ENCODE data around the gene PREPL. TPM values are rescaled to one million over a fixed set of nuclear protein-coding genes. Genes with fewer than 3 reads are reported as not detected.

PREPL gene
- total and polyA plus RNA-seq, 2 experiments from 2014 or later, result 31.0 to 52.9 TPM

GRCh38 chr2:44275927-44276303 is 85.4 kb downstream of the PREPL start:
- peak in 1 of 2 donors; percentile 13 for DNase-seq (ENCODE audit: low read depth in 1 of 2, low spot score in 1 of 2)
- H3K4me1 ChIP-seq (ENCODE audit: low read depth), result no peaks in the 10 kb centered on the region

GRCh38 chr2:44273596-44273995 is 87.7 kb downstream of the PREPL start:
- H3K27ac ChIP-seq, result no peak overlapping the region
- no peak for TF ChIP-seq CTCF (IDR thresholded peaks at IDR 0.05; ENCODE audit: low read depth, low read length)
- no peak overlapping the region for H3K4me3 ChIP-seq
- no peaks in the 10 kb centered on the region for H3K36me3 ChIP-seq
- no peaks in the 10 kb centered on the region for H3K27me3 ChIP-seq
- DNase-seq (ENCODE audit: low read depth in 1 of 2, low spot score in 1 of 2), result peak in 1 of 2 donors; percentile 57
- H3K4me1 ChIP-seq (ENCODE audit: low read depth), result no peaks in the 10 kb centered on the region
- no peaks in the 10 kb centered on the region for H3K9me3 ChIP-seq (ENCODE audit: low read depth)

More at GRCh38 chr2:44275927-44276303, 85.4 kb downstream of the PREPL start:
- no peak overlapping the region for H3K4me3 ChIP-seq
- TF ChIP-seq CTCF (IDR thresholded peaks at IDR 0.05; ENCODE audit: low read depth, low read length), result no peak
- H3K27ac ChIP-seq, result no peak overlapping the region
- no peaks in the 10 kb centered on the region for H3K36me3 ChIP-seq
- H3K27me3 ChIP-seq, result no peaks in the 10 kb centered on the region
- no peaks in the 10 kb centered on the region for H3K9me3 ChIP-seq (ENCODE audit: low read depth)

- Histone ChIP-seq H3K4me3 (no peak overlapping the region), H3K36me3 (no peaks in the 10 kb centered on the region), H3K27ac (no peak overlapping the region), H3K27me3 (no peaks in the 10 kb centered on the region), H3K9me3 (ENCODE audit: low read depth) (no peaks in the 10 kb centered on the region), H3K4me1 (ENCODE audit: low read depth) (no peaks in the 10 kb centered on the region)
- TF ChIP-seq CTCF (IDR thresholded peaks at IDR 0.05; ENCODE audit: low read depth, low read length), result no peak
- no peak for DNase-seq (ENCODE audit: low read depth in 1 of 2, low spot score in 1 of 2)
These were observed 88.2 kb downstream of the PREPL start for GRCh38 chr2:44273076-44273475.

GRCh38 chr2:44271296-44271695 is 90.0 kb downstream of the PREPL start:
- DNase-seq (ENCODE audit: low read depth in 1 of 2, low spot score in 1 of 2), result no peak
- Histone ChIP-seq H3K27ac (no peak overlapping the region), H3K4me1 (ENCODE audit: low read depth) (no peaks in the 10 kb centered on the region), H3K36me3 (no peaks in the 10 kb centered on the region), H3K9me3 (ENCODE audit: low read depth) (no peaks in the 10 kb centered on the region), H3K4me3 (no peak overlapping the region), H3K27me3 (no peaks in the 10 kb centered on the region)
- no peak for TF ChIP-seq CTCF (IDR thresholded peaks at IDR 0.05; ENCODE audit: low read depth, low read length)

DNA sequence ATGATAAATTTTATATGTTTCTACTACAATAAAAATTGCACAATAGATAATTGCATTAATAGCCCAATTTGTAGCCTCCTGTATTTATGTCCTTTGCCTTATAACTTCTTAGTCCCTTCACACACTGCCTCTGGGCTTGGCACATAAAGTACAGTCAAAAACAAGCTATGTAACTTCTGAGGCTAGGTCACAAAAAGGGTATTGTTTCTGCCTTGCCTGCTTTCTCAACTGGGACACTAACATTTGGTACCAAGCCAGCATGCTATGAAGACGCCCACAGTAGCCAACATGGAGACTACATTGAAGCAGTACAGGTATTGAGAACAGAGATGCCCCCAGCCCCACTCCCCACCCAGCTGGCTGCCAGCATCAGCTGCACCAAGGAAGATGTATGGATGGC is 91.5 kb downstream of the PREPL start:
- Histone ChIP-seq H3K9me3 (ENCODE audit: low read depth) (no peaks in the 10 kb centered on the region), H3K36me3 (no peaks in the 10 kb centered on the region), H3K4me3 (no peak overlapping the region), H3K27me3 (no peaks in the 10 kb centered on the region), H3K4me1 (ENCODE audit: low read depth) (peaks cover 5% of the 10 kb centered on the region), H3K27ac (no peak overlapping the region)
- DNase-seq (ENCODE audit: low read depth in 1 of 2, low spot score in 1 of 2), result no peak
- TF ChIP-seq CTCF (IDR thresholded peaks at IDR 0.05; ENCODE audit: low read depth, low read length), result no peak

All from cardiac muscle cell (in vitro differentiated cells and primary cell).